Type B pancreatic cell (in vitro differentiated cells): ENCODE measurements around the gene CNPY2. TPM values are rescaled to one million over a fixed set of nuclear protein-coding genes. Genes with fewer than 3 reads are reported as not detected.
A peak's percentile ranks its signal among the peaks of the same experiment; 100 is the strongest.
"Not testable (repeated sequence)": the region's sequence is repeated elsewhere in the genome, so short reads cannot be mapped to it uniquely, and the experiment has no call there.

Experiments
- DNase-seq: peaks from one replicate; pipeline ENCODE4 v3.0.0; 2021; ENCODE audit warnings: mixed read lengths; ENCODE audit not compliant: unreplicated experiment; ENCODE audit errors: extremely low spot score
- H3K27ac Mint-ChIP-seq: 2 replicates; pipeline ENCODE4 v1.8.0; 2021; ENCODE audit warnings: mild to moderate bottlenecking, mixed read lengths
- H3K27me3 Mint-ChIP-seq: 2 replicates; pipeline ENCODE4 v1.8.0; 2021; ENCODE audit warnings: mixed read lengths
- H3K36me3 Mint-ChIP-seq: 2 replicates; pipeline ENCODE4 v1.8.0; 2021; ENCODE audit warnings: mixed read lengths
- H3K4me1 Mint-ChIP-seq: one replicate; pipeline ENCODE4 v1.8.0; 2021; ENCODE audit warnings: mixed read lengths; ENCODE audit not compliant: unreplicated experiment
- H3K4me3 Mint-ChIP-seq: 2 replicates; pipeline ENCODE4 v1.8.0; 2021; ENCODE audit warnings: mild to moderate bottlenecking, mixed read lengths
- H3K9me3 Mint-ChIP-seq: 2 replicates; pipeline ENCODE4 v1.8.0; 2021; ENCODE audit warnings: mixed read lengths
- CTCF ChIP-seq: fragments of 200-600 bp; sonication (generic); conservative IDR thresholded peaks from 2 replicates; pipeline ENCODE4 v1.5.0; 2021; ENCODE audit warnings: antibody characterized with exemption, mild to moderate bottlenecking
- total RNA-seq: library from RNA; stranded (reverse); gene quantifications from 2 replicates; pipeline ENCODE4 v1.2.1, GENCODE V29; 2021; ENCODE audit warnings: low replicate concordance

The CNPY2 gene
- total RNA-seq, 1 donor from 2014 or later, result 194 TPM

GRCh38 chr12:56341616-56342015 lies 25.8 kb upstream of the CNPY2 start:
- Mint-ChIP-seq H3K27me3 (no peaks in the 10 kb centered on the region), H3K36me3 (peaks cover 16% of the 10 kb centered on the region), H3K9me3 (no peaks in the 10 kb centered on the region), H3K4me1 (peaks cover 5% of the 10 kb centered on the region), H3K4me3 (no peak overlapping the region), H3K27ac (no peak overlapping the region)
- DNase-seq, result no peak
- TF ChIP-seq CTCF, result no peak

GRCh38 chr12:56339158-56339422 lies 23.3 kb upstream of the CNPY2 start:
- no peaks in the 10 kb centered on the region for H3K9me3 Mint-ChIP-seq
- H3K27ac Mint-ChIP-seq, result peak overlapping the region; percentile 70
- no peak overlapping the region for H3K4me3 Mint-ChIP-seq
- TF ChIP-seq CTCF, result no peak
- H3K27me3 Mint-ChIP-seq, result no peaks in the 10 kb centered on the region
- H3K36me3 Mint-ChIP-seq, result peaks cover 6% of the 10 kb centered on the region
- DNase-seq, result no peak
- peaks cover 10% of the 10 kb centered on the region for H3K4me1 Mint-ChIP-seq

- Mint-ChIP-seq H3K27ac (peak within 1 kb of the TSS; percentile 70), H3K4me3 (no peak within 1 kb of the TSS), H3K36me3 (peaks cover 6% of the 10 kb centered on the region), H3K4me1 (peaks cover 11% of the 10 kb centered on the region), H3K27me3 (no peaks in the 10 kb centered on the region), H3K9me3 (no peaks in the 10 kb centered on the region)
- TF ChIP-seq CTCF, result no peak
- DNase-seq, result no peak
Measured at GRCh38 chr12:56338308-56339157, 22.7 kb upstream of the CNPY2 start, which contains the start of gene IL23A. TSS of gene IL23A (plus strand) at chr12:56338884. CDS start at chr12:56339045, 161 bp downstream.

- no peak for DNase-seq
- peaks cover 18% of the 10 kb centered on the region for H3K4me1 Mint-ChIP-seq
- H3K4me3 Mint-ChIP-seq, result no peak overlapping the region
- no peak overlapping the region for H3K27ac Mint-ChIP-seq
- no peaks in the 10 kb centered on the region for H3K36me3 Mint-ChIP-seq
- no peak for TF ChIP-seq CTCF
- H3K9me3 Mint-ChIP-seq, result no peaks in the 10 kb centered on the region
- H3K27me3 Mint-ChIP-seq, result no peaks in the 10 kb centered on the region
Measured at GRCh38 chr12:56337753-56338251, 22.0 kb upstream of the CNPY2 start.

GRCh38 chr12:56336361-56337167 lies 20.8 kb upstream of the CNPY2 start:
- Mint-ChIP-seq H3K4me1 (peaks cover 22% of the 10 kb centered on the region), H3K36me3 (no peaks in the 10 kb centered on the region), H3K9me3 (no peaks in the 10 kb centered on the region), H3K4me3 (peak overlapping the region; percentile 63), H3K27ac (peak overlapping the region; percentile 71), H3K27me3 (no peaks in the 10 kb centered on the region)
- no peak for TF ChIP-seq CTCF
- no peak for DNase-seq

- peaks cover 22% of the 10 kb centered on the region for H3K4me1 Mint-ChIP-seq
- not testable (repeated sequence) for H3K27me3 Mint-ChIP-seq, H3K9me3 Mint-ChIP-seq, H3K27ac Mint-ChIP-seq, H3K4me3 Mint-ChIP-seq, DNase-seq, H3K36me3 Mint-ChIP-seq
Measured at GRCh38 chr12:56335527-56335926, 19.7 kb upstream of the CNPY2 start.
